DMS53 treated with DMSO at 0.1 percent for 48 hours (cell line): ENCODE data around the gene RNF145.
"Not testable (repeated sequence)": the region's sequence is repeated elsewhere in the genome, so short reads cannot be mapped to it uniquely, and the experiment has no call there.

Experiments
- DNase-seq: peaks from one replicate; lab custom pipeline; 2025; ENCODE audit not compliant: unreplicated experiment; lab: John Stamatoyannopoulos, UW

RNF145 gene

GRCh38 chr5:159121061-159121460 lies 88.3 kb downstream of the RNF145 start:
- no peak for DNase-seq

DNA sequence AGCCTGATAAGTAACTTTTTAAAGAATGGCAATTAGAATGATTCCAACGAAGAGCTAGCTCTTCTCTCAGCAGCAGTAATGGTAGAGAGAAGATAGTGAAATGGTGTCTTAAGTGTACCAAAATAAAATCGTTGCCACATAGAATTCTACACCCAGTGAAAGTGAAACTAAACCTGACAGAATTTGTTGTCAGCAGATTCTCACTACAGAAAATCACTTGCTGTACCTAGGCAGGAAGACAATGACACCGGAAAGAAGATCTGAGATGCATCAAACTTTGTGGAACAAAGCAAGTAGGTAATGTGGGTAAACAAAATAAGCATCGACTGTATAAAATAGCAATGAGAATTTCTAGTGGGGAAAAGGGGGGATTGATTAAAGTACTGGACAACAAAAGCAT lies 88.9 kb downstream of the RNF145 start:
- no peak for DNase-seq

DNA sequence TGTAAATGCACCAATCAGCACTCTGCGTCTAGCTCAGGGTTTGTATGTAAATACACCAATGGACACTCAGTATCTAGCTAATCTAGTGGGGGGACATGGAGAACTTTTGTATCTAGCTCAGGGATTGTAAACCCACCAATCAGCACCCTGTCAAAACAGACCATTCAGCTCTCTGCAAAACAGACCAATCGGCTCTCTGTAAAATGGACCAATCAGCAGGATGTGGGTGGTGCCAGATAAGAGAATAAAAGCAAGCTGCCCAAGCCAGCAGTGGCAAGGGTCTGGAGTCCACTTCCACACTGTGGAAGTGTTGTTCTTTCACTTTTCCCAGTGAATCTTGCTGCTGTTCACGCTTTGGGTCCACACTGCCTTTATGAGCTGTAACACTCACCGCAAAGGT lies 89.5 kb downstream of the RNF145 start:
- DNase-seq = not testable (repeated sequence)

DNA sequence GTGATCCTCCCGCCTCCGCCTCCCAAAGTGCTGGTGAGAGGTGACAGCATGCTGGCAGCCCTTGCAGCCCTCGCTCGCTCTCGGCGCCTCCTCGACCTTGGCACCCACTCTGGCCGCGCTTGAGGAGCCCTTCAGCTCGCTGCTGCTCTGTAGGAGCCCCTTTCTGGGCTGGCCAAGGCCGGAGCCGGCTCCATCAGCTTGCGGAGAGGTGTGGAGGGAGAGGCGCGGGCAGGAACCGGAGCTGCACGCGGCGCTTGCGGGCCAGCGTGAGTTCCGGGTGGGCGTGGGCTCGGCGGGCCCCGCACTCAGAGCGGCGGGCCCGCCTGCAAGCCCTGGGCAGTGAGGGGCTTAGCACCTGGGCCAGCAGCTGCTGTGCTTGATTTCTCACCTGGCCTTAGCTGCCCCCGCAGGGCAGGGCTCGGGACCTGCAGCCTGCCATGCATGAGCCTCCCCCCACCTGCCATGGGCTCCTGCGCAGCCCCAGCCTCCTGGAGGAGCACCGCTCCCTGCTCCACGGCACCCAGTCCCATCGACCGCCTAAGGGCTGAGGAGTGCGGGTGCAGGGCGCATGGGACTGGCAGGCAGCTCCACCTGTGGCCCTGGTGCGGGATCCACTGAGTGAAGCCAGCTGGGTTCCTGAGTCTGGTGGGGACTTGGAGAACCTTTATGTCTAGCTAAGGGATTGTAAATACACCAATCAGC lies 90.2 kb downstream of the RNF145 start:
- DNase-seq = not testable (repeated sequence)

- DNase-seq = no peak
Observed at GRCh38 chr5:159113405-159113804, 95.9 kb downstream of the RNF145 start.

DNA sequence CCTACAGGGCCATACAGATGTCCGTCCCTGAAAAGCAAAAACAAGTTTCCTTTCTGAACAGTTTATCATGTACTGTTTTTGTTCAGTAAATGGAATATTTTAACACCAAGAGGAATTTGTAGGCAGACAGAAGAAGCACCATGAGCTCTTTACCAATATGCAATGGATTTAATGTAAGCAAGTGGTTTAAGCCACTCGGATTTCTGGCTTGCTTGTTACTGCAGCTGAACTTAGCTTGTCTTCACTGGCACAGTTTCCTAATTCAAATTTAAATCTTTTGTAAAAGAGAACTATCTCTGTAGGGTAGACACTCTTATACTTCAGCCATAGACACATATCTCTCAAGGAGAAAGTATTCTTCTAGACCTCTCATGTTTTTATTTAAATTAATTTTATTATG lies 96.9 kb downstream of the RNF145 start:
- no peak for DNase-seq
